GM21360 (cell line): ENCODE measurements around the gene RNU7-1.
"Not testable (repeated sequence)": the region's sequence is repeated elsewhere in the genome, so short reads cannot be mapped to it uniquely, and the experiment has no call there.

Experiments
- ATAC-seq: cut with Tn5 transposase; IDR thresholded peaks from one replicate; pipeline ENCODE4 v1.9.1; 2021; ENCODE audit warnings: mild to moderate bottlenecking, moderate library complexity; ENCODE audit not compliant: unreplicated experiment

Gene RNU7-1

DNA sequence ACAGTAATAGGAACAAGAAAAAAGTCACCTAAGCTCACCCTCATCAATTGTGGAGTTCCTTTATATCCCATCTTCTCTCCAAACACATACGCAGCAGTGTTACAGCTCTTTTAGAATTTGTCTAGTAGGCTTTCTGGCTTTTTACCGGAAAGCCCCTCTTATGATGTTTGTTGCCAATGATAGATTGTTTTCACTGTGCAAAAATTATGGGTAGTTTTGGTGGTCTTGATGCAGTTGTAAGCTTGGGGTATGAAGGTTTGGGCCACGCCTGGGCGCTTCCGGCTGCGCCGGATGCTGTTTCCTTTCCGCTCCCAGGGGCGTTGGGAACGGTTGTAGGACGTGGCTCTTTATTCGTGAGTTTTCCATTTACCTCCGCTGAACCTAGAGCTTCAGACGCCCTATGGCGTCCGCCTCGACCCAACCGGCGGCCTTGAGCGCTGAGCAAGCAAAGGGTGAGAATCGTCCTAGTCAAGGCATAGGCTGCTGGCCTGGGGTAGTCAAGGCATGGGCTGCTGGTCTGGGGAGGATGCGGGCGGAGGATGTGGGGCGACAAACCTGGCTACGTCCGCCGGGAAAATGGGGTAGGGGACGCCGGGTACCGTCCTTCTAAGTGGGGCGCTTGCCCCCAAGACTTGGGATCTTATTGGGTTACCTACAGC is at the start of gene RNU7-1, which contains the start of gene C12orf57:
Gene RNU7-1 (plus strand): TSS at position 95 of the 659 bp plus-strand sequence.
Gene C12orf57 (plus strand): TSS at position 301 of the 659 bp plus-strand sequence. CDS start 100 bp downstream, at position 401.
- peak; percentile 27 for ATAC-seq

DNA sequence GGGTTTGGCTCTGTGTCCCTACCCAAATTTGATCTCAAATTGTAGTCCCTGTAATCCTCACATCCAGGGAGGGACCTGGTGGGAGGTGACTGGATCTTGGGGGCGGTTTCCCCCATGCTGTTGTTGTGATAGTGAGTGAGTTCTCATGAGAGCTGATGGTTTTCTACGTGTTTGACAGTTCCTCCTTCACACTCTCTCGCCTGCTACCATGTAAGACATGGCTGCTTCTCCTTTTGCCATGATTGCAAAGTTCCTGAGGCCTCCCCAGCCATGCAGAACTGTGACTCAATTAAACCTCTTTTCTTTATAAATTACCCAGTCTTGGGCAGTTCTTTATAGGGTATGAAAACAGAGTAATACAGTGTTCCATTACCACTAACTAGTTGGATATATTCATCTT is 49.3 kb upstream of the RNU7-1 start:
- no peak for ATAC-seq

DNA sequence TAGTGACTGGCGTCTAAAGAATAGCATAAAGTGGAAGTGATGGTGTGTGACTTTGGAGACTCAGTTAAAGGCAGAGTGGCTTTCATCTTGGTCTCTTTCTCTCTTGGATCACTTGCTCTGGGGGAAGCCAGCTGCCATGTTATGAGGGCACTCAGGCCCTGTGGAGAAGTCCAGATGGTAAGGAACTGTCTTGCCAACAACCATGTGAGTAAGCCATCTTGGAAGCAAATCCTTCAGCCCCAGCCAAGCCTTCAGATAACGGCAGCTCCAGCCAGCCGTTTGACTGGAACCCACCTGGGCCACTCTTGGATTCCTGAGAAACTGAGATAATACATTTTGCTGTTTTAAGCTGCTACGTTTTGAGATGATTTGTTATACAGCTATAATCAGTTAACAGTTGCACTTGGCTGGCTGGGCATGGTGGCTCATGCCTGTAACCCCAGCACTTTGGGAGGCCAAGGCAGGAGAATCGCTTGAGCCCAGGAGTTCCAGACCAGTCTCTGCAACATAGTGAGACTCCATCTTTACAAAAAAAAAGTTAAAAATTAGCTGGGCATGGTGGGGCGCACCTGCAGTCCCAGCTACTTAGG is 46.7 kb upstream of the RNU7-1 start:
- ATAC-seq: no peak

DNA sequence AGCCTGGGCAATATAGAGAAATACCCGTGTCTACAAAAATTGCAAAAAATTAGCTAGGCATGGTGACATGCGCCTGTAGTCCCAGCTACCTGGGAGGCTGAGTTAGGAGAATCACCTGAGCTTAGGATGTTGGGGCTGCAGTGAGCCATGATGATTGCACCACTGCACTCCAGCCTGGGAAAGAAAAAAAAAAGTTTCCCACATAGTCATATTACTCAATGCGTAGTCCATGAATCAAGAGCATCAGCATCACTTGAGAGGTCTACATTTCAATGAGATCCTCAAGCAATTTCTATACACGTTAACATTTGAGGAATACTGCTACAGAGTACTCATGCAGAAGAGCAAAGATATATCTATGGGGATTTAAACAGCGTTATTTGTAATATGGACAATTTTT is 44.2 kb upstream of the RNU7-1 start:
- ATAC-seq: no peak

DNA sequence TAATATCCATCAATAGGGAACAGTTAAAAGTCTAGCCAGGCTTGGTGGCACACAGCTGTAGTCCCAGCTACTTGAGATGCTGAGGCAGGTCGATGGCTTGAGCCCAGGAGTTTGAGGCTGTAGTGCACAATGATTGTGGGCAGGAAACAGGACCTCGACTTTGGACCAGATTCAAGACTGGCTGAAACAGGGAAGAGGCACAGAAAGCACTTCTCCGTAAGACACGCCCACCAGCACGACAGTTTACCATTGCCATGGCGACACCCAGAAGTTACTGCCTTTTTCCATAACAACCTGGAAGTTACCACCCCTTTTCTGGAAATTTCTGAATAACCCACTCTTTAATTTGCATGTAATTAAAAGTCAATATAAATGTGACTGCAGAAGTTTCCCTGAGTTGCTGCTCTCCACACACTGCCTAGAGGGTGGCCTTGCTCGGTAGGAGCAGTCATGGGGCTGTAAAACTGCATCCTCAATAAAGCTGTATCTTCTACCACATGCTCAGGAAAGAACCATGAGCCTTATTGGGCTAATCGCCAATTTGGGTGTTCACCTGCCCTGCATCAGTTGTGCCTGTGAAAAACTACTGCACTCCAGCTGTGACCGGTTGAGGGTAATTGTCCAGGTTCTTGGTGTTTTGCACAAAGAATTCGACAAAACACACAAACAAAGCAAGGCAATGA is 43.6 kb upstream of the RNU7-1 start:
- no peak for ATAC-seq

DNA sequence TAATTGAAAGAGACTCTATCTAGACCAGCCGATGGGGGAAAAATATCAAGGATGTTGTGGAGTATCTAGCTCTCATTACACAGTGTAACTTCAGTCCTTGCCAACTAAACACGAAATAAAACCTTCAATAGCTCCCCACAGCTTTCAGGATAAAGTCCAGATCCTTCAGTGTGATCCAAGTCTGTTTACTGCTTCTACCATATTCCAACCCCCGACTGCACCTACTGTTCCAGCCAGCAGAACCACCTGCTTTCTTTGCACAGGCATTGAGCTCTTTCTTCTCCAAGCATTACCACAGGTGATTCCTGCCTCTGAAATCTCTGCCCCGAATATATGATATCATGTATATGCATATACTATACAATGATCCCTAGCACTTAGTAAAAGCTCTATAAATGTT is 41.2 kb upstream of the RNU7-1 start:
- ATAC-seq: no peak

DNA sequence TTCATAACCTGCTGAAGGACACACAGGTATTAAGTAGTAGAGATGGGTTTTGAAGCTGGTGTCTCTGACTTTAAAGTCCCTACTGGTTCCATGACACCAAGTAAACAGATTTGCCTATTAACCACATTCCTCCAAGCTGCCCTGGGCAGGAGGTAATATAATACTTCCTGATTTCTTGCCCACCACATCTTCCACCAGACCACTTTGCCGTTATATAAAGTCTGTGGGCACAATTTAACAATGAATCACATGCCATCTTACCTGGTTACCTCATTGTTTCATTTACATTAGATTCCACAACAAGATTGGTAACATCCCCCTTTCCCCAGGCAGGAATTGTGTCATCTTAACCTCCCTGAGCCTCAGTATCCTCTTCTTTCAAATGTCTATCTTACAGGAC is 39.9 kb upstream of the RNU7-1 start:
- no peak for ATAC-seq

DNA sequence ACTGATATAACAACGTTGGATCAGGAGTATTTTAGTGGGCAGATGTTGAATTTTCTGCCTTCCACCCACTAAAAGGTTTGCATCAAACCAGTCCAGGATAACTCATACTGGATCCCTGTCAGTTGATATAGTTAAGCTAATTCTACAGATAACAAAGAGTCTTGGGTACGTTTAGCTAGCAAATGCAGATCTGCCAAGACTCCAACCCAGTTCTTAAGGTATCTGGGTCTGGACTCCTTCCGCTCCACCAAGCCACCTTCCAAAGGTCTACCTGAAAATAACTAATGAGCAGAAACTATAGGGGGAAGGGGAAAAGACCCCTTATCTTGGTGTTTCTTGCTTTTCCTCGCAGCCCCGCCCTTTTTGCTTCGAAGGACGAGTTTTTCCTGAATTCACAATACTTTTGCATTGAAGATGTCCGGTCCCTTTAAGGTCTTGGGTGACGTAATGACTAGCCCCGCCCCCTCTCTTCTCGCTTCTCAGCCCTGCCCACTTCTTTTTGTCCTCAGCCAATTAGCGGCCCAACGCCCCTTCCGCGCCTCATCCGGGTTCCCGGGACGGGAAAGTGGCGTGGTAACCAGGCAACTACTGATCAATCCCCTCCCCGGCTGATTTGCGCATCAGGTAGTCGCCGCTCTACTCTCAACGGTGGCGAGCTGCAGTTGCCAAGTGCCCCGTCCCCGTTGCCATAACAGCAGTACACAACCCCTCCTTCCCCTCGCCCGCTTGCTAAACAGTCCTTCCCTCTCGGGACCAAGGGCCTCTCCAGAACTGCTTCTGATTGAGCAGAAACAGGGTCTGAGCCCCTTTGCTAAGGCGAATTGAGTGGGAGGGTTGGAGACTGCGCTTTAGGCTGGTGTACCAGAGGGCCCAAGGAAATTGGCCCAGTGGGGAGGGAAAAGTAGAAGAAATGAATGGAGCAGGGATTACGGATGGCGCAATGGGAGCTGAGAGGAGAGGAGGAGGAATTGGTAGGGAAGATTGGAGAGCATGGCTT is 39.0 kb upstream of the RNU7-1 start, which contains the start of gene LRRC23:
Gene LRRC23 (plus strand): TSS at position 543 of the 997 bp plus-strand sequence. CDS start 812 bp downstream, outside the sequence.
- ATAC-seq: peak; percentile 90

DNA sequence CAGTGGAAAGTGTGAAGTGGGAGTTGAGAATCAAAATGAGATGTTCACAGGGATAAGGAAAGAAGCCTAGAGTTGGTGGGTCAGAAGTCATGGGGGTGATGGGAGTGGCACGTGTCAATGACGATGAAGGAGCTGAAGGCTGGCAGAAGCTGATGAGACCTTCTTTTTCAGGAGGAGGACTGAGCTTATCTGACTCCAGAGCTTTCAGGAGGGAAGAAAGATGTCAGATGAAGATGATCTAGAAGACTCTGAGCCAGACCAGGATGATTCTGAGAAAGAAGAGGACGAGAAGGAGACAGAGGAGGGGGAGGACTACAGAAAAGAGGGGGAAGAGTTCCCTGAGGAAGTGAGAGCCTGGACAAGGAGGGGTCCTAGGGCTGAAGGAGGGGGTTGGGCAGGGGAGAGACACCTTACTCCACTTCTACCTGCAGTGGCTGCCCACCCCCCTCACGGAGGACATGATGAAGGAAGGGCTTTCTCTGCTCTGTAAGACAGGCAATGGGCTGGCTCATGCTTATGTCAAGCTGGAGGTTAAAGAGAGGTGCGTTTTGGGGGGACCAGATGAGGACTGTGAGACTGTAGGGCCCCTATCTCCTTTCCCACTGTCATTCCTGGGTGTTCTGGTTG is 38.1 kb upstream of the RNU7-1 start:
- no peak for ATAC-seq

DNA sequence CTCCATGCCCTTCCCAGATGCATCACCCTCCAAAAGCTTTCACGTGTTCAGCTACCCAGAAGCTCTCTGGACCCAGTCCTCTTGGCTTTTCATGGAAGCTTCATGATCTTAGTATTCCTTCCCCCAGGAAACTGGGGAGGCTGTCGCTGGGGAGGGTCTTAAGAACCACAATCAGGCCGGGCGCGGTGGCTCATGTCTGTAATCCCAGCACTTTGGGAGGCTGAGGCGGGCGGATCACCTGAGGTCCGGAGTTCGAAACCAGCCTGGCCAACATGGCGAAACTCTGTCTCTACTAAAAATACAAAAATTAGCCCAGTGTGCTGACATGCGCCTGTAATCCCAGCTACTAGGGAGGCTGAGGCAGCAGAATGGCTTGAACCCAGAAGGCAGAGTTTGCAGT is 35.5 kb upstream of the RNU7-1 start:
- ATAC-seq: not testable (repeated sequence)

DNA sequence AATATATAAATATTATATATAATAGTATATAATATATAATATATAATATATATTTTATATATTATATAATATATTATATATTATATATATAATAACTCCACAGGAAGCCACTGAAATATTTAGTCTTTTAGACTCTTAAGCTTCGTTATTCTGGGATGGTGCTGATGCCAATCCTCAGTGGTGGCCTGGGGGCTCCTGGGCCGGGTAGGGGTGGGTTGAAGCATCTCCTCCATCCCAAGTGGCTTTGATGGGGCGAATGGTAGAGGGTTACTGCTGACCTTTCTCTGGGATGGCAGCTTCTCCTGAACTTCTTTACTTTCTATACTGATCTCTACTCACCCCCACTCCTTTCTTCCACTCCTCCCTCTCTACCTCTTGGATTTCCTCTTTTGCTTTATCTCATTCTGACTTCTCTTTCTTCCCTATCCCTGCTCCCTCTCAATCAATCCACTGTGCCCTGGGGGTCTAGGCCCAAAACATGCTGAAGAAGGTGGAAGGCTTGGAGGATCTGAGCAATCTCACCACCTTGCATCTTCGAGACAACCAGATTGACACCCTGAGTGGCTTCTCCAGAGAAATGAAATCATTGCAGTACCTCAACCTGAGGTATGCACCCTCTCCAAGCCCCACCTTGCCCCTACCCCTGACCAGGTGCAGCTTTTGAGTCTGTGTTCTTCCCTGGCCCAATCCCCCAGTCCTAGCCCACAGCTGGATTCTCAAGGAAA is 34.0 kb upstream of the RNU7-1 start:
- ATAC-seq: no peak

DNA sequence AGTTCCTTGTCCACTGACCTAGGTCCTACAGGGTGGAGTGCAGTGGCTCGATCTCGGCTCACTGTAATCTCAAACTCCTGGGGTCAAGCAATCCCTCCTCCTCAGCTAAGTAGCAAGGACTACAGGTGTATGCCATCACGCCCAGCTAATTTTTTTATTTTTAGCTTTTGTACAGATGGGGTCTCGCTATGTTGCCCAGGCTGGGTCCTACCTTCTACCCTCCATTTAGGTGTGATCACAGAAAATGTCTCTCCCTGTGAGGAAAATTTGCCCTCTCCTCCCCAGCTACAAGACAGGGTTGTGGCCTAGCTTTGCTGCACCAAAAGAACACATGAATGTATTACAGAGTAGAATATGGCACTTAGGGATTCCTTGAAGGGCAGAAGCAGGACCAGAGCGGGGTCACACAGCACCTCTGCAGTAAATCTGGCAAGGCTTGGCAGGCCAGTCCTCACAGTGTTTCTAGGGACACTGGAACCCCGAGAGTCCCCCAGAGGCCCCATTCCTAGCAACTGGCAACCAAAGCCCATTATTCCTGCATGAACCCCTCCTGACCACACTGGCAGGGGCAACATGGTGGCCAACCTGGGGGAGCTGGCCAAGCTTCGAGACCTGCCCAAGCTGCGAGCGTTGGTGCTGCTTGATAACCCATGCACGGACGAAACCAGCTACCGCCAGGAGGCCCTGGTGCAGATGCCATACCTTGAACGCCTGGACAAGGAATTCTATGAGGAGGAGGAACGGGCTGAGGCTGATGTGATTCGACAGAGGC is 31.3 kb upstream of the RNU7-1 start:
- ATAC-seq: no peak

DNA sequence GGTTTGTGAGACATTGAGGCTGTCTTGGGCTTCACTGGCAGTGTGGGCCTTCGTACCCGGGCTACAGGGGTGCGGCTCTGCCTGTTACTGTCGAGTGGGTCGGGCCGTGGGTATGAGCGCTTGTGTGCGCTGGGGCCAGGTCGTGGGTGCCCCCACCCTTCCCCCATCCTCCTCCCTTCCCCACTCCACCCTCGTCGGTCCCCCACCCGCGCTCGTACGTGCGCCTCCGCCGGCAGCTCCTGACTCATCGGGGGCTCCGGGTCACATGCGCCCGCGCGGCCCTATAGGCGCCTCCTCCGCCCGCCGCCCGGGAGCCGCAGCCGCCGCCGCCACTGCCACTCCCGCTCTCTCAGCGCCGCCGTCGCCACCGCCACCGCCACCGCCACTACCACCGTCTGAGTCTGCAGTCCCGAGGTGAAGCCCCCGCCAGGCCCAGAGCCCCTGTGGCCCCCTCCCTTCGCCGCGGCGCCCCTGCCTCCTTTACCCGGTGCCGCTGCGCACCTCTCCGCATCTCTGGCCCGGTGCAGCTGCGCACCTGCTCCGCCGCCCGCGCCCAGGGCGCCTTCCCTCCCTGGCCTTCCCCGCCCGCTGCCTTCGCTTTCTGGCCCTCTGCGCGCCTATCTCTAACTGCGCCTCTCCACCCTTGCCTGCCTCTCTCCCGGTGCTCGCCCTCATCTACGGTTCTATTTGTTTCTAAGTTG is 29.2 kb upstream of the RNU7-1 start, which contains the start of gene ENO2:
Gene ENO2 (plus strand): TSS at position 335 of the 701 bp plus-strand sequence. CDS start 1,253 bp downstream, outside the sequence.
- ATAC-seq: no peak

DNA sequence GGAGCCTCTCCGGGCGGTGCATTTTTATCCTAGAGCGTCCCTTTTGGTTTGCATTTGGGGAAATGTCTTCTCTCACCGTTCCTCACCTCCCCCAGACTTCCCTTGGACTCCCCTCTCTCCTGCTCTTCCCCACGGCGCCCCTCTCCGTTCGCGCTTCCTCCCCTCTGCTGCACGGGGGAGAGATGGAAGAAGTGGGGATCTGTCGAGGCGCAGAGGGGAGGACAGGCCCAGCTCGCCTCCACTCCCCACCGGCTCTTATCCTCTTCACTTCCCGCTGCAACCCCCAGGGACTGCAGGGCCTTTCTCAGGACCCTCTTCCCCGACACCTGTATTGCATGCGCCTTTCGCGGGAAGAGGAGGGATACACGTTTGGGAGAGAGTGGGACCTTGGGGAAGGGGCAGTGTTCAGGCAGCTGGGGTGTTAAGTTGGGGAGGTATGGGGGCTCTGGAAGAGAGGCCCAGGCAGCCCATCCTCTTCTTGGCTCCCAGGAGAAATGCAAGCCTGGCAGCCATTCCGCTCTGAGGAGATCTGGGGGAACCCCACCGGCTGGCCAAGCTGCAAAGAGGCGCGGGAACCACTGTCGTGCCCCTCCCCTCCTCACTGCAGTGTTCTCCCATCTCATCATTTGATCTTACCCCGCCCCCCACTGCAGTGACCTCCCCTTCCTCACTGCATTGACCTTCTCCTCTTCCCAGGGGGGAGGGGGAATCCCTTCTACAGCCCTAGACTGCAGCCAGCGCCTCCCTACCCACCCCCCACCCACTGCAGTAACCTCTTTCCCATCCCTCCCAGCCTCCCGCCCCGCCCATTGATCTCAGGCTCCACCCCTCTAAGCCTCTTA is 28.4 kb upstream of the RNU7-1 start:
- no peak for ATAC-seq

DNA sequence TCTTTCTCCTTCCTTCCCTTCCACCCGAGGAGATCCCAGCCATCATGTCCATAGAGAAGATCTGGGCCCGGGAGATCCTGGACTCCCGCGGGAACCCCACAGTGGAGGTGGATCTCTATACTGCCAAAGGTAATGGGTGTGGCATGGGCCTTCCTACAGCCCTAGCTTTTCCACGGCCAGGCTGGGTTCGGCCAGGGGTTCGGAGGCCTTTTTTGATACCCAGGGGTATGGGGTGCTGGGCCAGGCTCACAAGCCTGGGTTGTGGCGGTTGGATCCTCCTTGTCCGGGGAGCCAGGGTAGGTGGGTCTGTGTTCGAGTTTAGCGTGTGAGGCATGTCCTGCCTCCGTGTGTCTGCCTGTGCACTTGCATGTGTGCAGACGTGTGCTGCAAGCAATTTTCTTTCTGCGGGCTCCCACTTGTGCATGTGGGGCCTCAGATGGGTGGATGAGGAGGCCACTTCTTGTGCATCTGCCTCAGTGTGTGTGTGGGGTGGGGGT is 27.8 kb upstream of the RNU7-1 start:
- ATAC-seq: no peak

DNA sequence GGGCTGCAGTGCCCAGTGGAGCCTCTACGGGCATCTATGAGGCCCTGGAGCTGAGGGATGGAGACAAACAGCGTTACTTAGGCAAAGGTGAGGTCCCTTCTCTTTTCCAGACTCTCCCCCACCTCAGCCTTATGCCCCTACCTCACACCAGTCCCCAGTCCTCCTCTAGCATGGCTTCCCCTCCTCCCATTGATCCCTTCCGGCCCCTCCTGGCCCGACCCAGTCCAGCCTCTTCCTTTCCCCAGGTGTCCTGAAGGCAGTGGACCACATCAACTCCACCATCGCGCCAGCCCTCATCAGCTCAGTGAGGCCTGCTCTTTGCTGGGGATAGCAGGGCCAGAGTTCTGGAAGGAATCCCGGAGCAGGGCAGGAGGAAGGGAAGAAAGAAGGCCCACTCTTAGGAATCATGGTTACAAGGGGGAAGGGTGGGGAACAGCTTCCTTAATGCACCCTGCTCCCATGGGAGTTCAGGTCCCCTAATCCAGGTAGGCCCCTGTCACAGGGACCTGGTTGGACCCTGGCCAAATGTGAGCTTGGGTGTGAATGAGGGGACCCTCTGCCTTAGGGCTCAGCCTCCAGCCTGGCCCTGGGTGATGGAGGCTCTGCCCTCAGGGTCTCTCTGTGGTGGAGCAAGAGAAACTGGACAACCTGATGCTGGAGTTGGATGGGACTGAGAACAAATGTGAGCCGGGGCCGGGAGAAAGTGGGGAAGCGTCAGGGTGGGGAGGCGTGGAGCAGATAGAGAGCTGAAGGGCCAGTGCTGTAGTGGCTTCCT is 27.0 kb upstream of the RNU7-1 start:
- no peak for ATAC-seq
